ENCODE results near the gene UBE2F.
A peak's percentile ranks its signal among the peaks of the same experiment; 100 is the strongest.

The UBE2F gene, protein sequence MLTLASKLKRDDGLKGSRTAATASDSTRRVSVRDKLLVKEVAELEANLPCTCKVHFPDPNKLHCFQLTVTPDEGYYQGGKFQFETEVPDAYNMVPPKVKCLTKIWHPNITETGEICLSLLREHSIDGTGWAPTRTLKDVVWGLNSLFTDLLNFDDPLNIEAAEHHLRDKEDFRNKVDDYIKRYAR

GRCh38 chr2:237966565-237967462 lies at the start of gene UBE2F:
UBE2F (plus strand) TSS chr2:237967014; CDS start chr2:237973108, 6,094 bp downstream.
- Histone ChIP-seq H3K9me3 (ENCODE audit: control insufficient read depth, low read length) (no peaks in the 10 kb centered on the region), H3K4me3 (ENCODE audit: low read depth, low read length) (peak within 1 kb of the TSS; percentile 74), H3K79me2 (peaks cover 38% of the 10 kb centered on the region), H3K9ac (peak within 1 kb of the TSS; percentile 55), H3K27ac (peak within 1 kb of the TSS; percentile 48), H3K4me2 (ENCODE audit: low read length) (peak within 1 kb of the TSS; percentile 87), H3K36me3 (ENCODE audit: control insufficient read depth, insufficient read depth, low read length) (no peaks in the 10 kb centered on the region), H2AFZ (peak within 1 kb of the TSS; percentile 97), H3K4me1 (peaks cover 10% of the 10 kb centered on the region), H3K27me3 (ENCODE audit: control insufficient read depth, insufficient read depth, low read length) (no peaks in the 10 kb centered on the region)
- TF ChIP-seq CTCF (IDR thresholded peaks at IDR 0.05) = no peak

DNA sequence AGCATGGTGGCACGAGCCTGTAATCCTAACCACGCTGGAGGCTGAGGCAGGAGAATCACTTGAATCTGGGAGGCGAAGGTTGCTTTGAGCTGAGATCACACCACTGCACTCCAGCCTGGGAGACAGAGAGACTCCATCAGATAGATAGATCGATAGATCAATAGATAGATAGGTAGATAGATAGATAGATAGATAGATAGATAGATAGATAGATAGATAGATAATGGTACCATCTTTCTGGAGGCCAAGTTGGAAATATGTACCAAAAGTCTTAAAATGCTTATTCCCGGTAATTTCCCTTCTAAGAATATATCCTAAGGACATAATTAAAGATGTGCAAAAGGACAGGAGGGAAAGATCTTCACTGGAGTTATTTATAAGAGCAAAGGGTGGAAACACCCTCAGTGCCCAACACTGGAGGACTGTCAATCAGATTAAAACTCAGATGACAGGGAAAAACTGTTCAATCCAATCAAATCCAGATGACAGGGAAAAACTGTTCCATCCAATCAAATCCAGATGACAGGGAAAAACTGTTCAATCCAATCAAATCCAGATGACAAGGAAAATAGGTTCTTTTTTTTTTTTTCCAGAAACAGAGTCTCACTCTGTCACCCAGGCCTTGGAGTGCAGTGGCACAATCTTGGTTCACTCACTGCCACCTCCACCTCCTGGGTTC lies 49.0 kb upstream of the UBE2F start:
- Histone ChIP-seq H3K27me3 (ENCODE audit: control insufficient read depth, insufficient read depth, low read length) (no peaks in the 10 kb centered on the region), H3K4me1 (no peaks in the 10 kb centered on the region), H3K9me3 (ENCODE audit: control insufficient read depth, low read length) (no peaks in the 10 kb centered on the region), H3K4me2 (ENCODE audit: low read length) (no peak overlapping the region), H3K79me2 (no peaks in the 10 kb centered on the region), H3K36me3 (ENCODE audit: control insufficient read depth, insufficient read depth, low read length) (no peaks in the 10 kb centered on the region), H3K9ac (no peak overlapping the region), H3K4me3 (ENCODE audit: low read depth, low read length) (no peak overlapping the region), H2AFZ (no peak overlapping the region), H3K27ac (no peak overlapping the region)
- TF ChIP-seq CTCF (IDR thresholded peaks at IDR 0.05) = no peak

DNA sequence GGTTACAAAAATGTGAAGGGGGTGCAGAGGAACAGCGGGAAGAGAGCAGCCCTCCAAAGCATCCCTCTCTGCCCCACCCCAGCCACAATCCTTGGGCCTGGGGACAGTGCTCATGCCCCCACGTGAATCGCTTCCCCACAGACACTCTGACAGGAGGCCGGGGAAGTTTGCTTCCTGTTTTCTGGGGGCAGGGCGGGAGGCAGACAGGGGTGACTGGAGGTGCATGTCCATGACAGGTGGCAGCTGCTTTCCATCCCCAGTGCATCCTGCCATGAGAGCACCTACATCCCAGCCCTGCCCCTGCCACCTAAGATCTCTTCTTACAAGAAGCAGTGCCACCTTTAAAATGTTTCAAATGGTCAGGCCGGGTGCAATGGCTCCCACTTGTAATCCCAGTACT lies 47.2 kb upstream of the UBE2F start:
- H3K9ac ChIP-seq = no peak overlapping the region
- H3K36me3 ChIP-seq (ENCODE audit: control insufficient read depth, insufficient read depth, low read length) = no peaks in the 10 kb centered on the region
- H3K9me3 ChIP-seq (ENCODE audit: control insufficient read depth, low read length) = no peaks in the 10 kb centered on the region
- TF ChIP-seq CTCF (IDR thresholded peaks at IDR 0.05) = no peak
- no peak overlapping the region for H3K27ac ChIP-seq
- no peaks in the 10 kb centered on the region for H3K27me3 ChIP-seq (ENCODE audit: control insufficient read depth, insufficient read depth, low read length)
- no peaks in the 10 kb centered on the region for H3K79me2 ChIP-seq
- no peak overlapping the region for H2AFZ ChIP-seq
- peaks cover 4% of the 10 kb centered on the region for H3K4me1 ChIP-seq
- H3K4me3 ChIP-seq (ENCODE audit: low read depth, low read length) = no peak overlapping the region
- H3K4me2 ChIP-seq (ENCODE audit: low read length) = no peak overlapping the region

GRCh38 chr2:237920673-237921072 lies 46.1 kb upstream of the UBE2F start:
- H3K9me3 ChIP-seq (ENCODE audit: control insufficient read depth, low read length) = no peaks in the 10 kb centered on the region
- H3K9ac ChIP-seq = no peak overlapping the region
- TF ChIP-seq CTCF (IDR thresholded peaks at IDR 0.05) = no peak
- H3K27me3 ChIP-seq (ENCODE audit: control insufficient read depth, insufficient read depth, low read length) = no peaks in the 10 kb centered on the region
- peaks cover 4% of the 10 kb centered on the region for H3K4me1 ChIP-seq
- H2AFZ ChIP-seq = no peak overlapping the region
- no peaks in the 10 kb centered on the region for H3K79me2 ChIP-seq
- H3K36me3 ChIP-seq (ENCODE audit: control insufficient read depth, insufficient read depth, low read length) = no peaks in the 10 kb centered on the region
- H3K27ac ChIP-seq = no peak overlapping the region
- H3K4me3 ChIP-seq (ENCODE audit: low read depth, low read length) = no peak overlapping the region
- H3K4me2 ChIP-seq (ENCODE audit: low read length) = no peak overlapping the region

Data from parathyroid adenoma (tissue), 2 donors.